Measurements from ENCODE around the gene KRTAP4-7. TPM values are rescaled to one million over a fixed set of nuclear protein-coding genes. Genes with fewer than 3 reads are reported as not detected.

Gene KRTAP4-7
- total and polyA plus RNA-seq, 4 donors = not detected

- no peak for DNase-seq
- Histone ChIP-seq H3K4me1 (ENCODE audit: control insufficient read depth in 5 of 5, insufficient read depth in 5 of 5, low read length in 5 of 5) (no peaks in the 10 kb centered on the region), H3K4me3 (no peak overlapping the region), H3K36me3 (ENCODE audit: control insufficient read depth in 4 of 4, insufficient read depth in 4 of 4, low read length in 4 of 4) (no peaks in the 10 kb centered on the region), H3K9ac (ENCODE audit: insufficient read depth in 1 of 2, low read length in 2 of 2) (no peak overlapping the region), H3K9me3 (ENCODE audit: control insufficient read depth in 4 of 4, insufficient read depth in 3 of 4, low read length in 3 of 4) (no peaks in the 10 kb centered on the region), H3K27ac (ENCODE audit: low read depth in 1 of 2, low read length in 1 of 2) (no peak overlapping the region), H3K27me3 (ENCODE audit: control insufficient read depth in 3 of 3, insufficient read depth in 3 of 3, low read length in 2 of 3) (no peaks in the 10 kb centered on the region)
- 43 to 50% methylated on average over 2 of the region's 2 CpGs for WGBS, 2 donors
- no peak for ATAC-seq (ENCODE audit: insufficient read depth, low FRiP score)
- TF ChIP-seq CTCF (IDR thresholded peaks at IDR 0.05; ENCODE audit: control extremely low read depth, extremely low read depth) = no peak
Measured at GRCh38 chr17:41133880-41134735, 50.2 kb downstream of the KRTAP4-7 start.

Other genes with a start within 250 kb of the KRTAP4-7 start
Only the 30 nearest of the 38 such genes appear.
- gene KRT23, start 146.5 kb upstream of the KRTAP4-7 start, total RNA-seq = 1 to 10 TPM; 1.3 to 2.0 TPM
- 1 to 10 TPM; 1.9 to 9.4 TPM for gene KRT23, start 146.5 kb upstream of the KRTAP4-7 start, polyA plus RNA-seq
- not detected for gene KRT39, start 117.2 kb upstream of the KRTAP4-7 start, total RNA-seq
- not detected for gene KRT39, start 117.2 kb upstream of the KRTAP4-7 start, polyA plus RNA-seq
- not detected for gene KRT40, start 99.8 kb upstream of the KRTAP4-7 start, total RNA-seq
- gene KRT40, start 99.8 kb upstream of the KRTAP4-7 start, polyA plus RNA-seq = under 1 TPM; 0.09 to 0.31 TPM
- gene KRTAP3-3, start 90.0 kb upstream of the KRTAP4-7 start, total RNA-seq = not detected
- gene KRTAP3-3, start 90.0 kb upstream of the KRTAP4-7 start, polyA plus RNA-seq = not detected
- not detected for gene KRTAP3-2, start 84.2 kb upstream of the KRTAP4-7 start, total RNA-seq
- under 1 TPM in 1 of 2 donors, not detected in 1; 0.94 TPM for gene KRTAP3-2, start 84.2 kb upstream of the KRTAP4-7 start, polyA plus RNA-seq
- gene KRTAP3-1, start 75.0 kb upstream of the KRTAP4-7 start, total RNA-seq = not detected
- gene KRTAP3-1, start 75.0 kb upstream of the KRTAP4-7 start, polyA plus RNA-seq = not detected
- not detected for gene KRTAP1-5, start 56.9 kb upstream of the KRTAP4-7 start, total RNA-seq
- not detected for gene KRTAP1-5, start 56.9 kb upstream of the KRTAP4-7 start, polyA plus RNA-seq
- not detected for gene KRTAP1-4, start 54.0 kb upstream of the KRTAP4-7 start, total RNA-seq
- gene KRTAP1-4, start 54.0 kb upstream of the KRTAP4-7 start, polyA plus RNA-seq = not detected
- gene KRTAP1-3, start 49.3 kb upstream of the KRTAP4-7 start, total RNA-seq = not detected
- gene KRTAP1-3, start 49.3 kb upstream of the KRTAP4-7 start, polyA plus RNA-seq = not detected
- gene KRTAP1-1, start 42.7 kb upstream of the KRTAP4-7 start, total RNA-seq = not detected
- gene KRTAP1-1, start 42.7 kb upstream of the KRTAP4-7 start, polyA plus RNA-seq = not detected
- gene KRTAP2-1, start 36.8 kb upstream of the KRTAP4-7 start, total RNA-seq = not detected
- not detected for gene KRTAP2-1, start 36.8 kb upstream of the KRTAP4-7 start, polyA plus RNA-seq
- gene KRTAP2-2, start 28.9 kb upstream of the KRTAP4-7 start, total RNA-seq = not detected
- not detected for gene KRTAP2-2, start 28.9 kb upstream of the KRTAP4-7 start, polyA plus RNA-seq
- gene KRTAP2-3, start 24.0 kb upstream of the KRTAP4-7 start, total RNA-seq = not detected
- not detected for gene KRTAP2-3, start 24.0 kb upstream of the KRTAP4-7 start, polyA plus RNA-seq
- gene KRTAP2-4, start 18.3 kb upstream of the KRTAP4-7 start, total RNA-seq = not detected
- not detected for gene KRTAP2-4, start 18.3 kb upstream of the KRTAP4-7 start, polyA plus RNA-seq
- gene KRTAP4-8, start 14.0 kb downstream of the KRTAP4-7 start, total RNA-seq = not detected
- gene KRTAP4-8, start 14.0 kb downstream of the KRTAP4-7 start, polyA plus RNA-seq = not detected
- gene KRTAP4-16, start 18.1 kb downstream of the KRTAP4-7 start, total RNA-seq = not detected
- not detected for gene KRTAP4-16, start 18.1 kb downstream of the KRTAP4-7 start, polyA plus RNA-seq
- gene KRTAP4-9, start 21.2 kb downstream of the KRTAP4-7 start, total RNA-seq = not detected
- not detected for gene KRTAP4-9, start 21.2 kb downstream of the KRTAP4-7 start, polyA plus RNA-seq
- gene KRTAP4-11, start 34.2 kb downstream of the KRTAP4-7 start, total RNA-seq = under 1 TPM in 1 of 2 donors, not detected in 1; 0.34 TPM
- gene KRTAP4-11, start 34.2 kb downstream of the KRTAP4-7 start, polyA plus RNA-seq = not detected
- not detected for gene KRTAP4-12, start 40.0 kb downstream of the KRTAP4-7 start, total RNA-seq
- not detected for gene KRTAP4-12, start 40.0 kb downstream of the KRTAP4-7 start, polyA plus RNA-seq
- not detected for gene KRTAP4-6, start 56.4 kb downstream of the KRTAP4-7 start, total RNA-seq
- gene KRTAP4-6, start 56.4 kb downstream of the KRTAP4-7 start, polyA plus RNA-seq = not detected
- not detected for gene KRTAP4-5, start 65.7 kb downstream of the KRTAP4-7 start, total RNA-seq
- not detected for gene KRTAP4-5, start 65.7 kb downstream of the KRTAP4-7 start, polyA plus RNA-seq
- gene KRTAP4-4, start 76.6 kb downstream of the KRTAP4-7 start, total RNA-seq = not detected
- not detected for gene KRTAP4-4, start 76.6 kb downstream of the KRTAP4-7 start, polyA plus RNA-seq
- gene KRTAP4-3, start 84.1 kb downstream of the KRTAP4-7 start, total RNA-seq = not detected
- gene KRTAP4-3, start 84.1 kb downstream of the KRTAP4-7 start, polyA plus RNA-seq = not detected
- gene KRTAP4-2, start 94.1 kb downstream of the KRTAP4-7 start, total RNA-seq = not detected
- not detected for gene KRTAP4-2, start 94.1 kb downstream of the KRTAP4-7 start, polyA plus RNA-seq
- not detected for gene KRTAP4-1, start 100.8 kb downstream of the KRTAP4-7 start, total RNA-seq
- gene KRTAP4-1, start 100.8 kb downstream of the KRTAP4-7 start, polyA plus RNA-seq = not detected
- not detected for gene KRTAP9-1, start 105.7 kb downstream of the KRTAP4-7 start, total RNA-seq
- gene KRTAP9-1, start 105.7 kb downstream of the KRTAP4-7 start, polyA plus RNA-seq = not detected
- not detected for gene KRTAP9-2, start 142.5 kb downstream of the KRTAP4-7 start, total RNA-seq
- not detected for gene KRTAP9-2, start 142.5 kb downstream of the KRTAP4-7 start, polyA plus RNA-seq
- not detected for gene KRTAP9-3, start 148.3 kb downstream of the KRTAP4-7 start, total RNA-seq
- gene KRTAP9-3, start 148.3 kb downstream of the KRTAP4-7 start, polyA plus RNA-seq = not detected
- gene KRTAP9-8, start 153.8 kb downstream of the KRTAP4-7 start, total RNA-seq = not detected
- not detected for gene KRTAP9-8, start 153.8 kb downstream of the KRTAP4-7 start, polyA plus RNA-seq
- not detected for gene KRTAP9-4, start 165.5 kb downstream of the KRTAP4-7 start, total RNA-seq
- not detected for gene KRTAP9-4, start 165.5 kb downstream of the KRTAP4-7 start, polyA plus RNA-seq